HepG2 (cell line): ENCODE measurements around the gene BBS9. TPM values are rescaled to one million over a fixed set of nuclear protein-coding genes. Genes with fewer than 3 reads are reported as not detected.

Experiments
- ATAC-seq: fragments of 200-7000 bp; cut with Tn5 transposase; 3 replicates; pipeline ENCODE4 v1.9.1; 2020; ENCODE audit warnings: mild to moderate bottlenecking, moderate library complexity
- BruUV-seq: library from RNA; stranded (reverse); fragments of 400-500 nt; replicated peaks from 2 replicates; lab custom pipeline; 2021; lab: Mats Ljungman, UMichigan
- CTCF ChIA-PET: fragments of 300-600 bp; formaldehyde crosslinking; extraction: SDS; loops from one replicate; lab custom pipeline; 2021; ENCODE audit warnings: low total read pairs, inconsistent platforms, low intra/inter-chr PET ratio; lab: Yijun Ruan, JAX
- POLR2A ChIA-PET: fragments of 350-600 bp; sonication (Branson Sonifier 250); formaldehyde crosslinking; loops from one replicate; lab custom pipeline; 2020; ENCODE audit warnings: antibody characterized with exemption, inconsistent platforms; lab: Yijun Ruan, JAX
- DNase-seq: peaks from one replicate; pipeline ENCODE4 v3.0.0-alpha.2; 2015; ENCODE audit warnings: low spot score
- FAIRE-seq: peaks from 3 replicates; lab custom pipeline; 2011; peaks lifted over from hg19 to GRCh38; lab: Jason Lieb, UNC
- H2AFZ ChIP-seq: one replicate; pipeline ENCODE4 v1.6.1; 2011; ENCODE audit warnings: low read length, inconsistent platforms
- H3K27ac ChIP-seq: fragments of 300-600 bp; 3 replicates; pipeline ENCODE4 v1.8.0; 2011; ENCODE audit warnings: mixed run types, mild to moderate bottlenecking, mixed read lengths, low read length, inconsistent platforms; ENCODE audit not compliant: insufficient read depth; ENCODE audit errors: extremely low read length
- H3K27me3 ChIP-seq, 2 experiments: fragments of 200-600 bp in 1 of 2; 2 replicates in 1 of 2; 3 replicates in 1 of 2; pipeline versions ENCODE4 v1.6.0 to v1.8.0; 2011; ENCODE audit warnings: low read length in 2 of 2, mild to moderate bottlenecking in 2 of 2, moderate library complexity in 2 of 2, inconsistent platforms in 1 of 2; ENCODE audit not compliant: insufficient read depth in 2 of 2, control insufficient read depth in 1 of 2
- H3K36me3 ChIP-seq, 2 experiments: fragments of 200-600 bp in 1 of 2; replicated peaks in 1 of 2; 2 replicates in 1 of 2; 3 replicates in 1 of 2; pipeline versions ENCODE4 v1.5.1 to v1.8.0; 2011; ENCODE audit warnings: low read length in 2 of 2, inconsistent platforms in 1 of 2; ENCODE audit not compliant: insufficient read depth in 2 of 2, control insufficient read depth in 1 of 2
- H3K4me1 ChIP-seq: 2 replicates; pipeline ENCODE4 v1.5.1; 2012; ENCODE audit warnings: low read length, inconsistent platforms; ENCODE audit not compliant: insufficient read depth
- H3K4me2 ChIP-seq: 2 replicates; pipeline ENCODE4 v1.6.0; 2011; ENCODE audit warnings: low read depth, low read length, inconsistent platforms
- H3K4me3 ChIP-seq, 3 experiments: fragments of 200-600 bp in 1 of 3; sonication (generic), shearing (Covaris generic) in 1 of 3; replicated peaks in 1 of 3; 2 replicates each; pipeline ENCODE4 v1.5.1; 2011 to 2016; ENCODE audit warnings: low read length in 3 of 3, inconsistent platforms in 2 of 3, low read depth in 2 of 3, mild to moderate bottlenecking in 2 of 3, control low read depth in 1 of 3, mixed read lengths in 1 of 3; ENCODE audit not compliant: insufficient read depth in 1 of 3
- H3K79me2 ChIP-seq: one replicate; pipeline ENCODE4 v1.6.1; 2011; ENCODE audit warnings: low read length, inconsistent platforms; ENCODE audit not compliant: insufficient read depth
- H3K9ac ChIP-seq: 2 replicates; pipeline ENCODE4 v1.6.0; 2011; ENCODE audit warnings: mild to moderate bottlenecking, low read depth, low read length, inconsistent platforms; ENCODE audit not compliant: insufficient read depth
- H3K9me3 ChIP-seq: 2 replicates; pipeline ENCODE4 v1.5.1; 2012; ENCODE audit warnings: mild to moderate bottlenecking, low read length
- H4K20me1 ChIP-seq: 2 replicates; pipeline ENCODE4 v1.6.0; 2011; ENCODE audit warnings: inconsistent platforms, mild to moderate bottlenecking, low read length, moderate library complexity; ENCODE audit not compliant: insufficient read depth
- CCAR2 ChIP-seq: fragments of 200-400 bp; formaldehyde crosslinking; optimal IDR thresholded peaks from 2 replicates; pipeline ENCODE3; 2018; ENCODE audit warnings: low read depth, mild to moderate bottlenecking, low read length, moderate library complexity
- JDP2 ChIP-seq: sonication (generic); formaldehyde crosslinking; IDR thresholded peaks from 2 replicates; pipeline ENCODE4 v1.8.1; 2022; ENCODE audit warnings: missing genetic modification reagents, borderline replicate concordance
- RAD21 ChIP-seq: fragments of 450-650 bp; formaldehyde crosslinking; IDR thresholded peaks from 2 replicates; pipeline ENCODE4 v1.5.0; 2020; ENCODE audit warnings: mild to moderate bottlenecking
- SP140L ChIP-seq: sonication (generic); formaldehyde crosslinking; IDR thresholded peaks from 2 replicates; pipeline ENCODE4 v1.4.0; 2020; ENCODE audit warnings: missing genetic modification reagents, borderline replicate concordance
- U2AF1 ChIP-seq: fragments of 200-400 bp; formaldehyde crosslinking; optimal IDR thresholded peaks from 2 replicates; pipeline ENCODE3; 2017; ENCODE audit warnings: mild to moderate bottlenecking, low read depth, low read length
- ZNF383 ChIP-seq: sonication (generic); formaldehyde crosslinking; IDR thresholded peaks from 2 replicates; pipeline ENCODE4 v1.4.0; 2020; ENCODE audit warnings: missing genetic modification reagents, mild to moderate bottlenecking, borderline replicate concordance
- ZNF446 ChIP-seq: sonication (generic); formaldehyde crosslinking; IDR thresholded peaks from 2 replicates; pipeline ENCODE4 v1.5.0; 2020; ENCODE audit warnings: mild to moderate bottlenecking, missing genetic modification reagents
- ZNF543 ChIP-seq: sonication (generic); formaldehyde crosslinking; IDR thresholded peaks from 2 replicates; pipeline ENCODE4 v1.4.0; 2020; ENCODE audit warnings: mild to moderate bottlenecking, missing genetic modification reagents
- WGBS: methylation state at CpG from one replicate; pipeline ENCODE4 v1.1.6; 2017; ENCODE audit warnings: low lambda C conversion rate; 5-methylcytosine and 5-hydroxymethylcytosine counted together
- in situ Hi-C: cut with HindIII; loops from 2 replicates; pipeline ENCODE4 v1.10.0; 2017; ENCODE audit warnings: low pct_unique_long_range_greater_than_20kb; ENCODE audit not compliant: extremely low pct_ligation_motif_present
- intact Hi-C: fragments of 100-400 bp; cut with micrococcal nuclease; formaldehyde crosslinking; loops from one replicate; pipeline ENCODE4 v1.10.0; 2022; ENCODE audit not compliant: unreplicated experiment
- polyA plus RNA-seq, 8 experiments: library from polyadenylated mRNA; depleted of rRNA in 3 of 8; stranded (reverse) in 7 of 8; unstranded in 1 of 8; fragments of >200 nt; fragmentation: Illumina TruSeq in 4 of 8; extraction: Trizol in 4 of 8; gene quantifications; 2 replicates each; pipeline versions ENCODE4 v1.2.1 to v1.2.3, GENCODE V29; 2011 to 2016; ENCODE audit warnings: low read depth in 4 of 8, missing spikeins in 1 of 8, mixed read lengths in 1 of 8; ENCODE audit not compliant: insufficient read depth in 1 of 8
- total RNA-seq, 5 experiments: library from RNA; depleted of rRNA; stranded (reverse); fragments of >200 nt; fragmentation: Illumina TruSeq; extraction: Trizol; gene quantifications; 2 replicates each; pipeline ENCODE4 v1.2.3, GENCODE V29; 2016; ENCODE audit warnings: low read depth in 1 of 5

The BBS9 gene
- total and polyA plus RNA-seq, 2 of the 13 experiments (the other 11 are each of a cell fraction or from before 2014, with no cell fraction given): 5.1 to 7.8 TPM

GRCh38 chr7:33273356-33273755 is 144.0 kb downstream of the BBS9 start:
- no peak overlapping the region for H3K27ac ChIP-seq
- WGBS: 93% methylated on average over 2 of the region's 2 CpGs
- H3K79me2 ChIP-seq: no peaks in the 10 kb centered on the region
- no peak overlapping the region for H2AFZ ChIP-seq
- H3K9ac ChIP-seq: no peak overlapping the region
- DNase-seq (no peak), ATAC-seq (no peak), FAIRE-seq (no peak)
- no peaks in the 10 kb centered on the region for H3K27me3 ChIP-seq
- ChIA-PET CTCF (no interaction called here), POLR2A (no interaction called here)
- H3K4me2 ChIP-seq: no peak overlapping the region
- no peak overlapping the region for H3K4me3 ChIP-seq
- in situ Hi-C loops: no loop called here
- no peaks in the 10 kb centered on the region for H3K4me1 ChIP-seq
- TF ChIP-seq RAD21 (CRISPR knock-in tag) (no peak), ZNF383 (no peak)
- H3K9me3 ChIP-seq: no peaks in the 10 kb centered on the region
- no peaks in the 10 kb centered on the region for H3K36me3 ChIP-seq
- intact Hi-C loops: no loop called here
- H4K20me1 ChIP-seq: no peaks in the 10 kb centered on the region
- no TSS peak for BruUV-seq

GRCh38 chr7:33276325-33276724 is 147.0 kb downstream of the BBS9 start:
- Histone ChIP-seq H3K27me3 (no peaks in the 10 kb centered on the region), H3K36me3 (no peaks in the 10 kb centered on the region), H3K27ac (no peak overlapping the region), H4K20me1 (no peaks in the 10 kb centered on the region), H3K4me2 (no peak overlapping the region), H3K4me1 (no peaks in the 10 kb centered on the region), H3K4me3 (no peak overlapping the region), H3K79me2 (no peaks in the 10 kb centered on the region), H3K9me3 (no peaks in the 10 kb centered on the region), H3K9ac (no peak overlapping the region), H2AFZ (no peak overlapping the region)
- intact Hi-C loops (no loop called here), in situ Hi-C loops (no loop called here)
- no peak for ATAC-seq
- ChIA-PET CTCF (no interaction called here), POLR2A (no interaction called here)
- no peak for DNase-seq
- no peak for FAIRE-seq
- 99% methylated on average over 3 of the region's 3 CpGs for WGBS
- TF ChIP-seq ZNF543 (no peak), SP140L (CRISPR knock-in tag) (no peak), JDP2 (CRISPR knock-in tag) (no peak), ZNF446 (CRISPR knock-in tag) (no peak), U2AF1 (no peak), CCAR2 (no peak)
- BruUV-seq: no TSS peak
